Measurements from ENCODE around the gene PAPOLB.

Gene PAPOLB

GRCh38 chr7:4819560-4820404, 42.0 kb downstream of the PAPOLB start:
- DNase-seq (ENCODE audit: insufficient read length, low spot score) (no peak), FAIRE-seq (no peak)
- TF ChIP-seq POU2F2 (IDR thresholded peaks at IDR 0.05; ENCODE audit: low read depth, low read length) = no peak
- no peak for TF ChIP-seq POLR2AphosphoS5 (IDR thresholded peaks at IDR 0.05; ENCODE audit: low read depth, low read length)
- no peak for TF ChIP-seq SPI1 (IDR thresholded peaks at IDR 0.05; ENCODE audit: low read depth, low read length)
- no peak for TF ChIP-seq POLR2A (IDR thresholded peaks at IDR 0.05; ENCODE audit: low read depth, low read length)
- no peak for TF ChIP-seq TAF1 (IDR thresholded peaks at IDR 0.05; ENCODE audit: low read depth, low read length)
- TF ChIP-seq PAX5 (IDR thresholded peaks at IDR 0.05; ENCODE audit: insufficient read depth, low read length, severe bottlenecking) = no peak

GRCh38 chr7:4818000-4818794, 43.6 kb downstream of the PAPOLB start:
- DNase-seq (ENCODE audit: insufficient read length, low spot score) = no peak
- TF ChIP-seq TAF1 (IDR thresholded peaks at IDR 0.05; ENCODE audit: low read depth, low read length) (no peak), PAX5 (IDR thresholded peaks at IDR 0.05; ENCODE audit: insufficient read depth, low read length, severe bottlenecking) (no peak), POLR2AphosphoS5 (IDR thresholded peaks at IDR 0.05; ENCODE audit: low read depth, low read length) (no peak)
- no peak for FAIRE-seq

- FAIRE-seq (no peak), DNase-seq (ENCODE audit: insufficient read length, low spot score) (no peak)
- TF ChIP-seq SPI1 (IDR thresholded peaks at IDR 0.05; ENCODE audit: low read depth, low read length) (no peak), POLR2A (IDR thresholded peaks at IDR 0.05; ENCODE audit: low read depth, low read length) (no peak), POU2F2 (IDR thresholded peaks at IDR 0.05; ENCODE audit: low read depth, low read length) (no peak), TAF1 (IDR thresholded peaks at IDR 0.05; ENCODE audit: low read depth, low read length) (no peak), POLR2AphosphoS5 (IDR thresholded peaks at IDR 0.05; ENCODE audit: low read depth, low read length) (no peak), PAX5 (IDR thresholded peaks at IDR 0.05; ENCODE audit: insufficient read depth, low read length, severe bottlenecking) (no peak)
Measured at GRCh38 chr7:4817178-4817901, 44.5 kb downstream of the PAPOLB start.

- TF ChIP-seq POLR2AphosphoS5 (IDR thresholded peaks at IDR 0.05; ENCODE audit: low read depth, low read length) (no peak), TAF1 (IDR thresholded peaks at IDR 0.05; ENCODE audit: low read depth, low read length) (no peak), SPI1 (IDR thresholded peaks at IDR 0.05; ENCODE audit: low read depth, low read length) (no peak), PAX5 (IDR thresholded peaks at IDR 0.05; ENCODE audit: insufficient read depth, low read length, severe bottlenecking) (no peak), POU2F2 (IDR thresholded peaks at IDR 0.05; ENCODE audit: low read depth, low read length) (no peak), POLR2A (IDR thresholded peaks at IDR 0.05; ENCODE audit: low read depth, low read length) (no peak)
- FAIRE-seq (no peak), DNase-seq (ENCODE audit: insufficient read length, low spot score) (no peak)
Measured at GRCh38 chr7:4816419-4817080, 45.3 kb downstream of the PAPOLB start.

- TF ChIP-seq POU2F2 (IDR thresholded peaks at IDR 0.05; ENCODE audit: low read depth, low read length) = no peak
- no peak for TF ChIP-seq PAX5 (IDR thresholded peaks at IDR 0.05; ENCODE audit: insufficient read depth, low read length, severe bottlenecking)
- TF ChIP-seq SPI1 (IDR thresholded peaks at IDR 0.05; ENCODE audit: low read depth, low read length) = no peak
- no peak for TF ChIP-seq TAF1 (IDR thresholded peaks at IDR 0.05; ENCODE audit: low read depth, low read length)
- TF ChIP-seq POLR2AphosphoS5 (IDR thresholded peaks at IDR 0.05; ENCODE audit: low read depth, low read length) = no peak
- no peak for TF ChIP-seq POLR2A (IDR thresholded peaks at IDR 0.05; ENCODE audit: low read depth, low read length)
- DNase-seq (ENCODE audit: insufficient read length, low spot score) (no peak), FAIRE-seq (no peak)
Measured at GRCh38 chr7:4815609-4816418, 46.0 kb downstream of the PAPOLB start.

- TF ChIP-seq POLR2A (IDR thresholded peaks at IDR 0.05; ENCODE audit: low read depth, low read length) (no peak), SPI1 (IDR thresholded peaks at IDR 0.05; ENCODE audit: low read depth, low read length) (no peak), PAX5 (IDR thresholded peaks at IDR 0.05; ENCODE audit: insufficient read depth, low read length, severe bottlenecking) (no peak), TAF1 (IDR thresholded peaks at IDR 0.05; ENCODE audit: low read depth, low read length) (no peak), POU2F2 (IDR thresholded peaks at IDR 0.05; ENCODE audit: low read depth, low read length) (no peak), POLR2AphosphoS5 (IDR thresholded peaks at IDR 0.05; ENCODE audit: low read depth, low read length) (no peak)
- no peak for FAIRE-seq
- no peak for DNase-seq (ENCODE audit: insufficient read length, low spot score)
Measured at GRCh38 chr7:4815121-4815520, 46.7 kb downstream of the PAPOLB start.

GRCh38 chr7:4814433-4814832, 47.4 kb downstream of the PAPOLB start:
- FAIRE-seq (no peak), DNase-seq (ENCODE audit: insufficient read length, low spot score) (no peak)
- TF ChIP-seq SPI1 (IDR thresholded peaks at IDR 0.05; ENCODE audit: low read depth, low read length) (no peak), POLR2A (IDR thresholded peaks at IDR 0.05; ENCODE audit: low read depth, low read length) (no peak), TAF1 (IDR thresholded peaks at IDR 0.05; ENCODE audit: low read depth, low read length) (no peak), POLR2AphosphoS5 (IDR thresholded peaks at IDR 0.05; ENCODE audit: low read depth, low read length) (no peak), PAX5 (IDR thresholded peaks at IDR 0.05; ENCODE audit: insufficient read depth, low read length, severe bottlenecking) (no peak), POU2F2 (IDR thresholded peaks at IDR 0.05; ENCODE audit: low read depth, low read length) (no peak)

- DNase-seq (ENCODE audit: insufficient read length, low spot score) = no peak
- no peak for FAIRE-seq
- TF ChIP-seq POLR2A (IDR thresholded peaks at IDR 0.05; ENCODE audit: low read depth, low read length) = no peak
- no peak for TF ChIP-seq SPI1 (IDR thresholded peaks at IDR 0.05; ENCODE audit: low read depth, low read length)
- no peak for TF ChIP-seq POU2F2 (IDR thresholded peaks at IDR 0.05; ENCODE audit: low read depth, low read length)
- TF ChIP-seq PAX5 (IDR thresholded peaks at IDR 0.05; ENCODE audit: insufficient read depth, low read length, severe bottlenecking) = no peak
- no peak for TF ChIP-seq POLR2AphosphoS5 (IDR thresholded peaks at IDR 0.05; ENCODE audit: low read depth, low read length)
- TF ChIP-seq TAF1 (IDR thresholded peaks at IDR 0.05; ENCODE audit: low read depth, low read length) = no peak
Measured at GRCh38 chr7:4809666-4810065, 52.2 kb downstream of the PAPOLB start.
